A549 (cell line): ENCODE data around the gene OAS3.

Experiments
- CHD2 ChIP-seq: fragments of 150-350 bp; IDR thresholded peaks from 2 replicates; pipeline ENCODE4 v1.6.1; 2014; ENCODE audit warnings: low read length; ENCODE audit not compliant: partially characterized antibody
- NR3C1 ChIP-seq: fragments of >200 bp; sonication (Bioruptor Twin); formaldehyde crosslinking; IDR thresholded peaks from 3 replicates; pipeline ENCODE4 v1.6.1; 2017
- POLR2A ChIP-seq: IDR thresholded peaks from 2 replicates; pipeline ENCODE4 v1.6.1; 2012; ENCODE audit warnings: mild to moderate bottlenecking, low read length
- RCOR1 ChIP-seq: fragments of 150-350 bp; IDR thresholded peaks from 2 replicates; pipeline ENCODE4 v1.6.1; 2014; ENCODE audit warnings: antibody characterized with exemption, low read length, low read depth
- SREBF2 ChIP-seq: fragments of 450-650 bp; IDR thresholded peaks from 2 replicates; pipeline ENCODE4 v1.6.1; 2014; ENCODE audit warnings: mild to moderate bottlenecking, moderate library complexity
- TP53 ChIP-seq: fragments of 250-450 bp; sonication (Bioruptor Pico); IDR thresholded peaks from 2 replicates; pipeline ENCODE4 v1.5.0; 2021; ENCODE audit warnings: mild to moderate bottlenecking, moderate library complexity
- TF ChIP-seq, protein P1 (sequence below): fragments of >200 bp; sonication (Bioruptor Twin); formaldehyde crosslinking; IDR thresholded peaks from 3 replicates; pipeline ENCODE4 v1.5.1; 2016
- TF ChIP-seq, protein P2 (sequence below): fragments of 200-600 bp; sonication (generic); IDR thresholded peaks from 2 replicates; pipeline ENCODE4 v1.6.1; 2016; ENCODE audit warnings: antibody characterized with exemption, mild to moderate bottlenecking, moderate library complexity
- TF ChIP-seq, protein P3 (sequence below): fragments of 150-350 bp; IDR thresholded peaks from 2 replicates; pipeline ENCODE4 v1.6.1; 2014; ENCODE audit warnings: low read depth, mild to moderate bottlenecking, low read length
- TF ChIP-seq, protein P4 (sequence below): fragments of >200 bp; sonication (Bioruptor Twin); formaldehyde crosslinking; IDR thresholded peaks from 3 replicates; pipeline ENCODE4 v1.6.1; 2016

DNA sequence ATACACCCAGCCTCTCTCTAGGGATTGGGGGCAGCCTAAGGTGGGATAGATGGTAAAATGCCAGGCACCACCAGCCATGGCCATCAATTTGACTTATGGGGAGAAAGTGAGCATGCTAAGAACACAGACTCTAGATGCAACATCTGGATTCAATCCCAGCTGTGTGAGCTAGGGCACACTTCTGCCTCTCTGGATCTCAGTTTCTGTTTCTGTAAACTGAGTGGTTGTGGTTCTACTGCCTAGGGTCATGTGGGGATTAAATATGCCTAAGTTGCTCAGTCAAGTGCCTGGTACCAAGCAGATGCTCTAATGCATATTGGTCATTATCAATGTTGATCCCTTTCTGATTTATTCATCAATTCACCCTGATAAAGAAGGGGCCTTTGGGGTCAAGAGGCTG is 44.1 kb upstream of the OAS3 start:
- TF ChIP-seq, protein P1, sequence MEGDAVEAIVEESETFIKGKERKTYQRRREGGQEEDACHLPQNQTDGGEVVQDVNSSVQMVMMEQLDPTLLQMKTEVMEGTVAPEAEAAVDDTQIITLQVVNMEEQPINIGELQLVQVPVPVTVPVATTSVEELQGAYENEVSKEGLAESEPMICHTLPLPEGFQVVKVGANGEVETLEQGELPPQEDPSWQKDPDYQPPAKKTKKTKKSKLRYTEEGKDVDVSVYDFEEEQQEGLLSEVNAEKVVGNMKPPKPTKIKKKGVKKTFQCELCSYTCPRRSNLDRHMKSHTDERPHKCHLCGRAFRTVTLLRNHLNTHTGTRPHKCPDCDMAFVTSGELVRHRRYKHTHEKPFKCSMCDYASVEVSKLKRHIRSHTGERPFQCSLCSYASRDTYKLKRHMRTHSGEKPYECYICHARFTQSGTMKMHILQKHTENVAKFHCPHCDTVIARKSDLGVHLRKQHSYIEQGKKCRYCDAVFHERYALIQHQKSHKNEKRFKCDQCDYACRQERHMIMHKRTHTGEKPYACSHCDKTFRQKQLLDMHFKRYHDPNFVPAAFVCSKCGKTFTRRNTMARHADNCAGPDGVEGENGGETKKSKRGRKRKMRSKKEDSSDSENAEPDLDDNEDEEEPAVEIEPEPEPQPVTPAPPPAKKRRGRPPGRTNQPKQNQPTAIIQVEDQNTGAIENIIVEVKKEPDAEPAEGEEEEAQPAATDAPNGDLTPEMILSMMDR = no peak
- TF ChIP-seq, protein P2, sequence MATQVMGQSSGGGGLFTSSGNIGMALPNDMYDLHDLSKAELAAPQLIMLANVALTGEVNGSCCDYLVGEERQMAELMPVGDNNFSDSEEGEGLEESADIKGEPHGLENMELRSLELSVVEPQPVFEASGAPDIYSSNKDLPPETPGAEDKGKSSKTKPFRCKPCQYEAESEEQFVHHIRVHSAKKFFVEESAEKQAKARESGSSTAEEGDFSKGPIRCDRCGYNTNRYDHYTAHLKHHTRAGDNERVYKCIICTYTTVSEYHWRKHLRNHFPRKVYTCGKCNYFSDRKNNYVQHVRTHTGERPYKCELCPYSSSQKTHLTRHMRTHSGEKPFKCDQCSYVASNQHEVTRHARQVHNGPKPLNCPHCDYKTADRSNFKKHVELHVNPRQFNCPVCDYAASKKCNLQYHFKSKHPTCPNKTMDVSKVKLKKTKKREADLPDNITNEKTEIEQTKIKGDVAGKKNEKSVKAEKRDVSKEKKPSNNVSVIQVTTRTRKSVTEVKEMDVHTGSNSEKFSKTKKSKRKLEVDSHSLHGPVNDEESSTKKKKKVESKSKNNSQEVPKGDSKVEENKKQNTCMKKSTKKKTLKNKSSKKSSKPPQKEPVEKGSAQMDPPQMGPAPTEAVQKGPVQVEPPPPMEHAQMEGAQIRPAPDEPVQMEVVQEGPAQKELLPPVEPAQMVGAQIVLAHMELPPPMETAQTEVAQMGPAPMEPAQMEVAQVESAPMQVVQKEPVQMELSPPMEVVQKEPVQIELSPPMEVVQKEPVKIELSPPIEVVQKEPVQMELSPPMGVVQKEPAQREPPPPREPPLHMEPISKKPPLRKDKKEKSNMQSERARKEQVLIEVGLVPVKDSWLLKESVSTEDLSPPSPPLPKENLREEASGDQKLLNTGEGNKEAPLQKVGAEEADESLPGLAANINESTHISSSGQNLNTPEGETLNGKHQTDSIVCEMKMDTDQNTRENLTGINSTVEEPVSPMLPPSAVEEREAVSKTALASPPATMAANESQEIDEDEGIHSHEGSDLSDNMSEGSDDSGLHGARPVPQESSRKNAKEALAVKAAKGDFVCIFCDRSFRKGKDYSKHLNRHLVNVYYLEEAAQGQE = no peak
- TF ChIP-seq, protein P3, sequence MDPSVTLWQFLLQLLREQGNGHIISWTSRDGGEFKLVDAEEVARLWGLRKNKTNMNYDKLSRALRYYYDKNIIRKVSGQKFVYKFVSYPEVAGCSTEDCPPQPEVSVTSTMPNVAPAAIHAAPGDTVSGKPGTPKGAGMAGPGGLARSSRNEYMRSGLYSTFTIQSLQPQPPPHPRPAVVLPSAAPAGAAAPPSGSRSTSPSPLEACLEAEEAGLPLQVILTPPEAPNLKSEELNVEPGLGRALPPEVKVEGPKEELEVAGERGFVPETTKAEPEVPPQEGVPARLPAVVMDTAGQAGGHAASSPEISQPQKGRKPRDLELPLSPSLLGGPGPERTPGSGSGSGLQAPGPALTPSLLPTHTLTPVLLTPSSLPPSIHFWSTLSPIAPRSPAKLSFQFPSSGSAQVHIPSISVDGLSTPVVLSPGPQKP = no peak
- TF ChIP-seq SREBF2 = no peak
- no peak for TF ChIP-seq POLR2A
- no peak for TF ChIP-seq CHD2
- TF ChIP-seq TP53 (CRISPR knock-in tag) = no peak
- no peak for TF ChIP-seq NR3C1
- no peak for TF ChIP-seq RCOR1
- TF ChIP-seq, protein P4, sequence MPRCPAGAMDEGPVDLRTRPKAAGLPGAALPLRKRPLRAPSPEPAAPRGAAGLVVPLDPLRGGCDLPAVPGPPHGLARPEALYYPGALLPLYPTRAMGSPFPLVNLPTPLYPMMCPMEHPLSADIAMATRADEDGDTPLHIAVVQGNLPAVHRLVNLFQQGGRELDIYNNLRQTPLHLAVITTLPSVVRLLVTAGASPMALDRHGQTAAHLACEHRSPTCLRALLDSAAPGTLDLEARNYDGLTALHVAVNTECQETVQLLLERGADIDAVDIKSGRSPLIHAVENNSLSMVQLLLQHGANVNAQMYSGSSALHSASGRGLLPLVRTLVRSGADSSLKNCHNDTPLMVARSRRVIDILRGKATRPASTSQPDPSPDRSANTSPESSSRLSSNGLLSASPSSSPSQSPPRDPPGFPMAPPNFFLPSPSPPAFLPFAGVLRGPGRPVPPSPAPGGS = no peak
